GM12878 (cell line): Measurements from ENCODE around the gene MRPL32. TPM values are rescaled to one million over a fixed set of nuclear protein-coding genes. Genes with fewer than 3 reads are reported as not detected.

Experiments
- ATAC-seq: fragments of 200-7000 bp; cut with Tn5 transposase; 3 replicates; pipeline ENCODE4 v1.9.1; 2020; ENCODE audit warnings: mild to moderate bottlenecking, moderate library complexity
- BruUV-seq: library from RNA; stranded (reverse); fragments of 400-500 nt; replicated peaks from 2 replicates; lab custom pipeline; 2021; lab: Mats Ljungman, UMichigan
- CTCF ChIA-PET: fragments of 300-600 bp; sonication (Branson Sonifier 250); formaldehyde crosslinking; extraction: SDS; loops from one replicate; lab custom pipeline; 2021; ENCODE audit warnings: inconsistent platforms; lab: Yijun Ruan, JAX
- POLR2A ChIA-PET: fragments of 350-600 bp; formaldehyde crosslinking; extraction: SDS; loops from one replicate; lab custom pipeline; 2021; ENCODE audit warnings: inconsistent platforms; lab: Charles Lee
- RAD21 ChIA-PET: fragments of 300-600 bp; sonication (Branson Sonifier 250); formaldehyde crosslinking; loops from one replicate; lab custom pipeline; 2023; ENCODE audit warnings: antibody characterized with exemption; ENCODE audit not compliant: unreplicated experiment; lab: Charles Lee
- SMC1A ChIA-PET: fragments of 300-600 bp; sonication (Branson Sonifier 250); formaldehyde crosslinking; loops from one replicate; lab custom pipeline; 2023; ENCODE audit not compliant: unreplicated experiment, uncharacterized antibody; lab: Charles Lee
- DNase-seq: peaks from one replicate; pipeline ENCODE4 v3.0.0-alpha.2; 2011; ENCODE audit warnings: low read depth, low spot score
- FAIRE-seq: peaks from 3 replicates; lab custom pipeline; 2011; peaks lifted over from hg19 to GRCh38; lab: Jason Lieb, UNC
- H2AFZ ChIP-seq: 2 replicates; pipeline ENCODE4 v1.6.0; 2011; ENCODE audit warnings: low read depth, low read length, control low read depth; ENCODE audit not compliant: control insufficient read depth
- H3K27ac ChIP-seq: 2 replicates; pipeline ENCODE4 v1.5.1; 2011; ENCODE audit warnings: control low read depth; ENCODE audit not compliant: control insufficient read depth, insufficient read depth
- H3K27me3 ChIP-seq, 2 experiments: replicated peaks in 1 of 2; 2 replicates each; pipeline versions ENCODE4 v1.6.0 to v1.6.1; 2011; ENCODE audit warnings: low read length in 1 of 2; ENCODE audit not compliant: control insufficient read depth in 2 of 2, insufficient read depth in 2 of 2
- H3K36me3 ChIP-seq, 2 experiments: 2 replicates each; pipeline ENCODE4 v1.5.1; 2011; ENCODE audit warnings: low read length in 1 of 2; ENCODE audit not compliant: control insufficient read depth in 2 of 2, insufficient read depth in 2 of 2
- H3K4me1 ChIP-seq: 2 replicates; pipeline ENCODE4 v1.6.1; 2011; ENCODE audit warnings: mild to moderate bottlenecking, low read length, moderate library complexity, mixed read lengths; ENCODE audit not compliant: control insufficient read depth, insufficient read depth
- H3K4me2 ChIP-seq: 2 replicates; pipeline ENCODE4 v1.6.0; 2011; ENCODE audit warnings: control low read depth; ENCODE audit not compliant: control insufficient read depth, insufficient read depth
- H3K4me3 ChIP-seq: fragments of 200-600 bp; sonication (generic); 2 replicates; pipeline ENCODE4 v1.5.1; 2016
- H3K79me2 ChIP-seq: 2 replicates; pipeline ENCODE4 v1.6.0; 2011; ENCODE audit warnings: low read length; ENCODE audit not compliant: control insufficient read depth, insufficient read depth
- H3K9ac ChIP-seq: 2 replicates; pipeline ENCODE4 v1.8.0; 2011; ENCODE audit warnings: low read length, control low read depth, mixed read lengths; ENCODE audit not compliant: control insufficient read depth, insufficient read depth
- H3K9me3 ChIP-seq: replicated peaks from 3 replicates; pipeline ENCODE4 v1.5.1; 2011; ENCODE audit warnings: mild to moderate bottlenecking, low read length; ENCODE audit not compliant: control insufficient read depth, insufficient read depth
- H4K20me1 ChIP-seq: 2 replicates; pipeline ENCODE4 v1.6.0; 2011; ENCODE audit not compliant: control insufficient read depth, insufficient read depth
- BHLHE40 ChIP-seq, 2 experiments: fragments of 450-650 bp in 1 of 2; IDR thresholded peaks; 2 replicates each; pipeline ENCODE4 v1.6.1; 2011 to 2017; ENCODE audit warnings: low read depth in 2 of 2, borderline replicate concordance in 1 of 2, improper control_type of control experiment in 1 of 2, low read length in 1 of 2, mild to moderate bottlenecking in 1 of 2
- CBX3 ChIP-seq: fragments of 200-600 bp; sonication (generic); IDR thresholded peaks from 2 replicates; pipeline ENCODE4 v1.6.1; 2016; ENCODE audit warnings: low read depth, borderline replicate concordance
- CEBPB ChIP-seq, 2 experiments: fragments of 150-350 bp in 1 of 2; IDR thresholded peaks; 2 replicates each; pipeline ENCODE4 v1.6.1; 2012 to 2014; ENCODE audit warnings: low read depth in 2 of 2, low read length in 2 of 2, borderline replicate concordance in 1 of 2, inconsistent platforms in 1 of 2
- CREM ChIP-seq: IDR thresholded peaks from 2 replicates; pipeline ENCODE4 v1.6.1; 2014; ENCODE audit warnings: antibody characterized with exemption, low read depth
- ELK1 ChIP-seq: IDR thresholded peaks from 2 replicates; pipeline ENCODE4 v1.6.1; 2012; ENCODE audit warnings: low read depth, low read length, improper control_type of control experiment
- NR2C1 ChIP-seq: fragments of 450-650 bp; IDR thresholded peaks from 2 replicates; pipeline ENCODE4 v1.6.1; 2017; ENCODE audit warnings: antibody characterized with exemption, mild to moderate bottlenecking, moderate library complexity
- RAD21 ChIP-seq: IDR thresholded peaks from 2 replicates; pipeline ENCODE4 v1.6.1; 2011; ENCODE audit warnings: mild to moderate bottlenecking, low read depth, low read length, moderate library complexity; ENCODE audit not compliant: insufficient read depth
- SMARCA5 ChIP-seq: fragments of 450-650 bp; IDR thresholded peaks from 2 replicates; pipeline ENCODE4 v1.6.1; 2017; ENCODE audit warnings: mild to moderate bottlenecking
- STAT1 ChIP-seq: fragments of 450-650 bp; conservative IDR thresholded peaks from 2 replicates; pipeline ENCODE4 v1.6.1; 2014; ENCODE audit warnings: antibody characterized with exemption, mild to moderate bottlenecking
- TBL1XR1 ChIP-seq: IDR thresholded peaks from 2 replicates; pipeline ENCODE4 v1.6.1; 2012; ENCODE audit warnings: low read depth, low read length, improper control_type of control experiment
- YY1 ChIP-seq: IDR thresholded peaks from 2 replicates; pipeline ENCODE4 v1.6.1; 2011; ENCODE audit warnings: low read depth, mild to moderate bottlenecking, low read length
- ZBTB33 ChIP-seq: fragments of 450-650 bp; IDR thresholded peaks from 2 replicates; pipeline ENCODE4 v1.6.1; 2017; ENCODE audit warnings: mild to moderate bottlenecking
- WGBS: methylation state at CpG from one replicate; pipeline ENCODE4 v1.1.6; 2016; ENCODE audit warnings: low lambda C conversion rate; ENCODE audit not compliant: insufficient replicate concordance, insufficient coverage; ENCODE audit errors: missing lambda C conversion rate; 5-methylcytosine and 5-hydroxymethylcytosine counted together
- in situ Hi-C: fragments of 300-500 bp; cut with MboI; formaldehyde crosslinking; loops from 9 replicates; pipeline ENCODE4 v1.14.3; 2018; ENCODE audit warnings: mixed read lengths
- intact Hi-C: fragments of 100-400 bp; cut with micrococcal nuclease; formaldehyde crosslinking; loops from one replicate; pipeline ENCODE4 v1.14.2; 2022; ENCODE audit not compliant: unreplicated experiment
- polyA plus RNA-seq, 11 experiments: library from polyadenylated mRNA; depleted of rRNA in 4 of 11; unstranded in 6 of 11; stranded (reverse) in 5 of 11; fragments of >200 nt; fragmentation: Nextera tagmentation in 4 of 11; fragmentation: Illumina TruSeq in 1 of 11; extraction: Ambion mirVana in 4 of 11; extraction: Trizol in 1 of 11; gene quantifications; 1 replicate in 1 of 11; 2 replicates in 10 of 11; pipeline versions ENCODE4 v1.2.1 to v1.2.3, GENCODE V29; 2011 to 2016; ENCODE audit warnings: inconsistent platforms in 2 of 11, missing spikeins in 2 of 11, low read depth in 1 of 11
- total RNA-seq, 4 experiments: library from RNA; depleted of rRNA in 3 of 4; stranded (reverse); fragments of >200 nt in 3 of 4; fragmentation: Illumina TruSeq in 1 of 4; extraction: Trizol in 1 of 4; gene quantifications; 2 replicates each; pipeline versions ENCODE4 v1.2.1 to v1.2.3, GENCODE V29; 2013 to 2021
- TF ChIP-seq, protein P1 (sequence below): fragments of 450-650 bp; IDR thresholded peaks from 2 replicates; pipeline ENCODE4 v1.6.1; 2017; ENCODE audit warnings: borderline replicate concordance

Gene MRPL32
- total and polyA plus RNA-seq, 10 of the 15 experiments (the other 5 are each of a cell fraction or from before 2014, with no cell fraction given) = 65.3 to 339 (median 112) TPM

DNA sequence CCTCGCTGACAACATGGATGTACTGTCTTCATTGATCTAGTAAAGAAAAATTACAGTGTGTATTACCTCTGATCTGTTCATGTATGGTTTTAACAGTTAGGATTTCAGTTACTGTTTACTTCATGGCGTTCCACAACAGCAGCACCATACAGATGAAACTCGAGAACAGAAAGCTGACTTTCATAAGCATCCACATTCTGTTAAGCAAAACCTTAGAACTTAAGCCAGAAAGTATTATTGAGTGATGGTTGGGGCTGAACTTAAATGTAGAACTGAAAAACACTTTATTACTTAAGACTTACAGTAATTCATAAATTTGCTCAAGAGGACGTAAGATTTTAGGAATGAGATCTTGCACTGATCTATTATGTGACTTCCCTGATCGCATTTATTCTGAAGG is 3.7 kb downstream of the MRPL32 start (continued):
- no peak for TF ChIP-seq ZBTB33
- no peak for TF ChIP-seq STAT1
- TF ChIP-seq, all 136 proteins: peak for 1

DNA sequence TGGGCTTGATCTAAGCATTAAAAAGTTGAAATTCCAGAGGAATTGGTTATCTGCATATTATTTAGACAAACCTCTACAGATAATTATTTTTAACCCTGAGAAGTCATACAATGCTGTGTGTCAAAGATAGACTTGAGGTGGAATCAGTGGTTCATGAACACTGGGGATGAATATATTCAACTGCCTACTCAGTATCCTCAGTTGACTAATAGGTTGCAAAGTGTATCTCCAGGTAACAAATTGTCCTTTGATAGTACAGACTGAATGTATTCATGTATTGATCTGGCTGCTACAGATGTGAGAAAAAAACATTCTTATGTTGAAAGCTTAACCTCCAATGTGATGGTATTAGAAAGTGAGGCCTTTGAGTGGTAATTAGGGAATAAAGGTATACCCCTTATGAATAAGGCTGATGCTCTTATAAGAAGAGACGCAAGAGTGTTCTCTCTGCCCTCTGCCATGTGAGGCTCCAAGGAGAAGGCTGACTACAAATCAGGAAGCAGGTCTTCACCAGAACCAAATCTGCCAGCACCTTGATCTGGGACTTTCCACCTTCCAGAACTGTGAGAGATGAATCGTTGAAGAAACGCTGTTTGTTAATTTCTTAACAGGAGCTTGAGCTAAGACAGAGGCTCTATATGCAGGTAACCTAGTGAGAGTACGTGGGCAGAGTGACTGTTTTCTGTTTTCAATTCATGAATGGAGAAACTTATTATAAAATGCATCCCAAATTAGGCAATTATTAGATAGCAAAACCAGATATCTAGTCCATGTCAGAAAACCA is 7.5 kb downstream of the MRPL32 start:
- peaks cover 13% of the 10 kb centered on the region; the same call in 1 of the 2 replicates for H3K4me1 ChIP-seq
- peak overlapping the region; percentile 45; the same call in 1 of the 2 replicates for H2AFZ ChIP-seq
- POLR2A ChIA-PET = interaction anchor here (1.0 to 1.1 kb wide), 2 partner anchors 20 to 27 kb away, joined by 3 read pairs; no protein-coding TSS in a partner anchor
- ATAC-seq (peak; percentile 66), DNase-seq (no peak), FAIRE-seq (no peak)
- H3K27ac ChIP-seq = peak overlapping the region; percentile 22; the same call in 1 of the 2 replicates
- CTCF ChIA-PET = interaction anchor here (0.9 to 9.2 kb wide), 7 partner anchors 7 to 500 kb away, joined by 3 to 109 read pairs (median 14); partner anchors contain the start of genes MRPL32 and PSMA2
- no peak overlapping the region for H3K9ac ChIP-seq
- no peak overlapping the region for H3K4me3 ChIP-seq
- H3K79me2 ChIP-seq = peaks cover 15% of the 10 kb centered on the region
- no TSS peak for BruUV-seq
- H3K27me3 ChIP-seq = no peaks in the 10 kb centered on the region
- intact Hi-C loops = loop anchor here (2.0 to 10.0 kb wide), 7 partner anchors 115 to 899 kb away; partner anchors contain the start of gene COA1
- no peaks in the 10 kb centered on the region for H4K20me1 ChIP-seq
- H3K9me3 ChIP-seq = no peaks in the 10 kb centered on the region
- SMC1A ChIA-PET = interaction anchor here (1.0 to 10.0 kb wide), 5 partner anchors 10 to 515 kb away, joined by 3 to 102 read pairs (median 6); no protein-coding TSS in a partner anchor
- WGBS = 26% methylated on average over 4 of the region's 4 CpGs
- peaks cover 0 to 20% of the 10 kb centered on the region in 2 experiments; a peak in 1 of 4 replicates for H3K36me3 ChIP-seq
- H3K4me2 ChIP-seq = peak overlapping the region; percentile 63
- in situ Hi-C loops = loop anchor here (5.0 to 10.0 kb wide), 6 partner anchors 163 to 895 kb away; partner anchors contain the start of gene COA1
- RAD21 ChIA-PET = interaction anchor here (0.7 to 2.9 kb wide), 5 partner anchors 10 to 500 kb away, joined by 3 to 20 read pairs (median 4); no protein-coding TSS in a partner anchor
- TF ChIP-seq CBX3 = no peak
- no peak for TF ChIP-seq TBL1XR1
- no peak for TF ChIP-seq CEBPB (IDR thresholded peaks at IDR 0.05; ENCODE audit: borderline replicate concordance in 1 of 2, low read depth in 2 of 2, low read length in 2 of 2)
- TF ChIP-seq RAD21 = no peak
- TF ChIP-seq CREM = no peak
- no peak for TF ChIP-seq NR2C1
- no peak for TF ChIP-seq BHLHE40 (IDR thresholded peaks at IDR 0.05; ENCODE audit: borderline replicate concordance in 1 of 2, low read depth in 2 of 2, low read length in 1 of 2)
- no peak for TF ChIP-seq SMARCA5
- TF ChIP-seq, protein P1, sequence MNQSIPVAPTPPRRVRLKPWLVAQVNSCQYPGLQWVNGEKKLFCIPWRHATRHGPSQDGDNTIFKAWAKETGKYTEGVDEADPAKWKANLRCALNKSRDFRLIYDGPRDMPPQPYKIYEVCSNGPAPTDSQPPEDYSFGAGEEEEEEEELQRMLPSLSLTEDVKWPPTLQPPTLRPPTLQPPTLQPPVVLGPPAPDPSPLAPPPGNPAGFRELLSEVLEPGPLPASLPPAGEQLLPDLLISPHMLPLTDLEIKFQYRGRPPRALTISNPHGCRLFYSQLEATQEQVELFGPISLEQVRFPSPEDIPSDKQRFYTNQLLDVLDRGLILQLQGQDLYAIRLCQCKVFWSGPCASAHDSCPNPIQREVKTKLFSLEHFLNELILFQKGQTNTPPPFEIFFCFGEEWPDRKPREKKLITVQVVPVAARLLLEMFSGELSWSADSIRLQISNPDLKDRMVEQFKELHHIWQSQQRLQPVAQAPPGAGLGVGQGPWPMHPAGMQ = no peak
- TF ChIP-seq YY1 = no peak
- no peak for TF ChIP-seq ELK1
